ENCODE results near the gene GALNT2.

The GALNT2 gene

DNA sequence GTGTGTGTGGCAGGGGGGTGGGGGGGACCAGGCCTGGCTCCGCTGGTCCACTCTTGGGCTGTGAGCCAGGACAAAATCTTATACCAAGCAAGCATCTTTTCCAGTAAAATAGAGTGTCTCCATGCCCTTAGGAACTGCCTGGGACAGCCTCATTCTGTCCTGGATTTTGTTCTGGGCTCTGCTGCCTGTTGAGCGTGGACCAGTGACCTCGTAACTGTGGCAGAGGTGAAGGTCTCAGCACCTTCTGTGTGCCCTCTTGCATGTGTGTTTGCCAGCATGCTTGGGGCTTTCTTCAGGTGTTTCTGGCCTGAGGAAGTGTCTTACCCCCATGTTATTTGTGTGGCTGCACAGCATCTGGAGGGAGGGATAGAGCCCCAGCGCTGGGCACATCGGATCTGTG lies 45.7 kb downstream of the GALNT2 start:
- DNase-seq (ENCODE audit: low read depth): no peak

DNA sequence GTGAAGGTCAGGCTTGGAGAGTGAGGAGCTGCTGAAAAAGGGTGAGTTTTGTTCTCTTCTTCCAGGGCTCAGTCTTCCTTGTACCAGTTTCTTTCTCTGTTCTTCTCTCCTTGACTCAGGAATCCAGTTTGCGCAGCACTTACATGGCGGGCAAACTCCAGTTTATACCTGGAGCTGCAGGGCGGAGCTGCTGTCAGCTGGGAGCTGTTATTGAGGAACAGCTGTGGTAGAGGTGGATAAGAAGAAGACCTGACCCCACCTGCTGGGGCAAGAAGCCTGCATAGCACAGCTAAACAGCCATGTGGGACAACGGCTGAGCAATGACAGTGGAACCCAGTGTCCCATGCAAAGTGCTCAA lies 46.2 kb downstream of the GALNT2 start:
- DNase-seq (ENCODE audit: low read depth): no peak

DNA sequence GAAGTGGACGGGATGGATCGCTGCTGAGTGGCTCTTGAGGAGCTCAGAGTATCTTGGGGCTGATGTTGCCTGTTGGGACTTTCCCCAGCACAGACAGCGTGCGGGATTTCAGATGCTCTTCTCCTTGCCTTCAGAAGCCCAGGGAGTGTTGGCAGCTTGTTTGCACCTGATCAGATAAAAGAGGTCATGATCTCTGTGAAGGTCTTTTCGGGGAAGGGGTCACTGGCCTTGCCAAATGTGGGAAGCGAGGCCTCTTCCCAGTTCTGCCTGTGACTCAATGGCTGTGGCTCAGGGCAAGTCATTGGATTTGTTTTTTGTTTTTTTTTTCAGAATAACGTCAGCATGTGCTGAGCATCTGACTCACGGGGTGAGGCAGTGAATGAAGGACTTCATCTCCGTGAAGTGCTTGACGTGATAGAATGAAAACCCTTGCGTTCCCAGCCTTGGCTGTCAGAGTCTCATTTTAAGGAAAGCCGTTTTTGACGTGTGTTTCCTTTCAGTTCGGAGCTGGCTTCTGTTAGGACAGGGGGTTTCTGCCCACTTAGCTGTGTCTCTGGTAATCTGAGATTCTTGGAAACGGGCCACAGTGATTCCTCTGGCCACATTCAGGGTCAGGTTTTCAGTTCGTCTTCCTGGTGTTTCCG lies 46.7 kb downstream of the GALNT2 start:
- no peak for DNase-seq (ENCODE audit: low read depth)

DNA sequence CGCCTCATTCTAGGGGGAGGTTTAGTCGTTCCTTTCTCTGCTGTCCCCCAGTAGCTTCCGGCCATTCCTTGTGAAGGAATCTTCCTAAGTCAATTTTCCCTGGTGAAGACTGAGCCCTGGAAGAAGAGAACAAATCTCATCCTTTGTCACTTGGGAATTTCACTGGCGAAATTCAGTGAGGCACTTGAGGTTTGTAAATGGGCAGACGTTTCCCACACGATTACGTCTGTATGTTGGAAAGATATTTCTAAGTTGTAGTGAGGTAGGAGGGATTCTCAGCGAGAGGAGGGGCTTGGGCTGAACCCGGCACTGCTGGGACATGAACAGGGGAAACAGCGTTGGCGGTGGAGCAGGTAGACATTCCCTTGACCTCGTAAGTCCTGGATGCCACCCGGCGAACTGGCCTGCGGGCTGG lies 47.2 kb downstream of the GALNT2 start:
- no peak for DNase-seq (ENCODE audit: low read depth)

DNA sequence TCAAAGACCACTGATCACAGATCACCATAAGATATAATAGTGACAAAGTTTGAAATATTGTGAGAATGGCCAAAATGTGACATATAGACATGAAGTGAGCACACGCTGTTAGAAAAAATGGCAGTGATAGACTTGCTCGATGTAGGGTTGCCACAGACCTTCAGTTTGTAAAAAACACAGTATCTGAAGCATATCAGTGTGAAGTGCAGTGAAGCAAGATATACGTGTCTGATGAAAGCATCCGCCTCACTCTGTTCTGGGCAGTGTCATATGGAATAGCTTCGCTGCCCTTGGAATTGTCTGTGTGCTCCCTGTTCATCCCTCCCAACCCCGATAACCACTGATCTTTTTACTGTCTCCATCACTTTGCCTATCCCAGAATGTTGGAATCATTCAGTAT lies 50.7 kb downstream of the GALNT2 start:
- DNase-seq (ENCODE audit: low read depth): no peak

DNA sequence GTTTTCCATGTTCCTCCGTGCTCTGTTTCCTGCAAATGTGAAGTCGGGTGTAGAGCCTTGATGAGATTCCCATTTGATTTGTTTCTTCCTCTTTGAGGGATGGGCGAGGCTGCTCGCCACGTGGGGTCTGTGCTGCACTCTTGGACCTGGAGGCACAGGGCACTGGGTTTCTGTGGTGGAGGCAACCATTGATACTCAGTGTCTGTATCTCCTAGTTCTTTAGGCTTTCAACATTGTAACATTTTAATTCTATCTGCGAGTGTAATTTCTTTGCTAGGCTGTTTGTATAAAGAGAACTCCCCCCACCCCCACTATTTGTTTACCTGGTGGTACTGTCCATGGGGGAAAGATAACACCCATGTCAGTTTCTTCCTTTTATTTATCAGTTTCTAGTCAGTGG lies 52.3 kb downstream of the GALNT2 start:
- no peak for DNase-seq (ENCODE audit: low read depth)

DNA sequence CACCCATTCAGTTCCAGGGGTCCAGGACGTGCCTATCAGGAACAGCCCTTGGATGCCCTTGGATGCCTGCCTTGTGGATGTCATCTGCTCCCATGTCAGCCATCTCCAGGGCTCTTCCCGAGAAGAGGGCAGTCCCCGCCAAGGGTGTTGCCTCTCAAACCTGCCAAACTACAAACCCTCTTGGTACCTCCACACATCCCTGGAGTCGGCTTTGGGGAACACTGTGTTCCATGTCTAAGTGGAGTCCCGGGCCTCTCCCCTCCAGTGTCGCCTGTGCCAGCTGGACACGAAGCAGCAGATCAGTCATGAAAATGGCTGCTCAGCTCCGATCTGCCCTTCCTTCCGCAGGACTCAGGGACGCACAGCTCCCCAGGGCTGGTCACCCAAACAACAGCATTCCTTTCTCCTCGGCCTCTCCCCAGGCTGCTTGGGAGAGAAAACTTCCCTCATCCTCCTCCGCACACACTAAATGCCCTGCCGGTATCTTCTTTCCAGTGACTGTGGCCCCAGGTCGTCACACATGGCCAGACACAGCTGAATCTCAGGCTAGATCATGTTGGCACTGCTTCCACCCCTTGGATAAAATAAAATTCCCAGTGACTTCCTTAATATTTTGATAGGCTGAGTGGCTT lies 53.4 kb downstream of the GALNT2 start:
- no peak for DNase-seq (ENCODE audit: low read depth)

DNA sequence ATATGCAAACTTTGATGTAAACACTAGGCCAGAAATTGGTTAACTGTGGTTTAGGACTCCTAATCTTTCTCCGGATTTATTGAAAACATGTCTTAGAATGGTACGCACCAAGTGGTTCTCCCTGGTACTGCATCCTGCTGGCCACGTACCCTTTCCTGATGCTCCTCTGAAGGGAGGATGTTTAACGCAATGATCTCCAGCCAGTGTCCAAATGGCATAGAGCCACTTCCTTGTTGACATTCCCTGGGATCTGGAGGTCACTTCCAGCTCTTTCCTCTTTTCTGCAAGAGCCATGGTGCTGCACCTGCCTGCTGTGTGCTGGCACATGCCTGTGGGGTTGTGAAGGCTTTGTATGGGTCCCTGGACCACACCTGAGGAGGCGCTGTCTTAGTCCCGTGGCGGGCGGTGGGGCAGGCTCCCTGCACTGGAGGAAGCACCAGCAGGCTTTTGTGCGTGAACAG lies 53.9 kb downstream of the GALNT2 start:
- DNase-seq (ENCODE audit: low read depth): no peak

DNA sequence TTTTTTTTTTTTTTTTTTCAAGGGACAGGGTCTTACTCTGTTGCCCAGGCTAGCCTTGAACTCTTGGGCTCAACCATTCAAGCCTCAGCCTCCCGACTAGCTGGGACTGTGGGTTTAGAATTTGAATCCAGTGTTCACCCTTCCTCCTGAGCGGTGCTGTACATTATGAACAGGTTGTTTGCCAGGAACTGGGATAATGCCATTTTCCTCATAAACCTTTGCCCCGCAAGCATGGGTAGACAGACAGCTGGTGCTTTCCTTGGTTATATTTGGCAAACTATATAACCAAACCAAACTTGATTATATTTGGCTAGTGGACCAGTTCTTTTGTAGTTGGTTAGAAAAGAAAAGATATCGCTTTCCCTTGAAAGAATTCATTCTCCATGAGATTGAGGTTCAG lies 54.9 kb downstream of the GALNT2 start:
- DNase-seq (ENCODE audit: low read depth): no peak

DNA sequence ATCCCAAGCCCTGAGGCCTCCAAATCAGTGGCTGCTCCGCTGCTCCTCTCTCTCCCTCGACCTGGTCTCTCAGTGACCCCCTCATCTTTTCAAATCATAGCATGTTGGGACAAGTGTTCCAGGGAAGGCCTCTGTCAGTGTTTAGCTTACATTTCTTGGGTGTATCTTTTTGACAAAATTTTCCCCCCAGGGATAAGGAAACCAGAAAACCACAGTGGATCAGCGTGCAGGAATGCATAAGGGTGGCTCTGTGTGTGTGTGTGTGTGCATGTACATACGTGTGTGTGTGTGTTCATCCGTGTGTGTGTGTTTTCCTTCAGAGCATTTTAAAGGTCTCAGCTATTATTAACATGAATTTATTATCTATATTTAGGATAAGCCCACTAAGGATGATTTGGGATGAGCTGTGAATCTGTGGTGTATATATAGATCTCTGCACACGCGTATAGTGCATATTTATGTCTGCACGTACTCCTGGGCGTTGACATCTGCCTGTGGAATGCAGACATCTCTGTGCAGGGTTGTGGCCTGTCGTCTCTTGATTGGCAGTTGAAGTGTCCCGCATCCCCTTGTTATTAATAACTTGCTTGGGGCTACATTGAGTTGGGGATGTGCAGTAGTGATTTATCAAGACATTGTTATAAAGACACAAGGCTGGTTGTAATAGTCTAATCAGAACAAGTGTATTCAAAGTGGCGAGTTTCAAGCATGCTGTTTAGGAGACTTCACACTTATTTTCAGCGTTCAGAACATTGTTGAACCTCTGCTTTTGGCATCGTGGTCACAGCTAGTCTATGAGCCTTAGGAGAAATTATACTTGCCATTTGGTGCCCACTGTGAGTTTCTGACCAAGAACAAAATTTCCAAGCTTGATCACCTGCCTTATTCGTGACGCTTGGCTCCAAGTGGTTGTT lies 55.6 kb downstream of the GALNT2 start:
- no peak for DNase-seq (ENCODE audit: low read depth)

DNA sequence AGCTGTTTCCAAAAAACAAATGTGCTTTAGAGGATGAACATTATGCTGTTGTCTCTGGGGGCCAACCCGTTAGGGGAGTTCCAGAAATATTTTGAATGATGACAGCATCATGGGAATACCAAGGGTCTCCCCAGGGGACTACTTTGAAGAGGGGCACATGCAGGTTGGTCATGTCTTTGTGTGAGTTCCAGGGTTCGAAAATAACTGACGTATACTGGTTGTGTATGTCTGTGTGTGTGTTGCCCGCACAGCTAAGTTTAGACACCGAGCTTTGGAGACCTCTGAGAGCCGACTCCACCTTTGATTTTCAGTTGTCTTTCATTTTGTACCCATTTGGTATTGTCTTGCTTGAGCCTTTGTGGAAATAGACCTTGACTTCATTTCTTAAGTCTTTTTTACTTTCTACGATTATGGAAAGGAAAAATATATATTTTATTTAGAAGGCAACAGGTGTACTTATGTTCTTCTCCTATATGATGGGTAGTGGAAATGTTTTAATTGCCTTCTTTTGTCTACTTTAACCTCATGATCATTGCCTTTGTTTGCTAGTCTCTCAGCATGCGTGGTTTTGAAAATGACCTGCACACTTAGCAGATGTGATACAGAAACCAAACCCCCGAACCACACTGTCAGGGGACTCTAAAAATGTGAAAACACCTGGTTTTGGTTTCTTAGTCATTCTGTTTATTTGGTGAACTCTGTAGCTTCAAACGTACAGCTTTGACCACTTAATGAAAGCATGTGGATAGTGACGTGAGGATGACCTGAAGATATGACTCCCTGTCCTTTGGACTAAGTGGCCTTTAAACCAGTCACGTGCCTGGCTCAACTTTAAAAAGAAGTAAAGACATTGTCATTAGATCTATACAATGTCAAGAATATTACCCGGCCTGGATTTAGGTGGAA lies 56.5 kb downstream of the GALNT2 start:
- DNase-seq (ENCODE audit: low read depth): no peak

DNA sequence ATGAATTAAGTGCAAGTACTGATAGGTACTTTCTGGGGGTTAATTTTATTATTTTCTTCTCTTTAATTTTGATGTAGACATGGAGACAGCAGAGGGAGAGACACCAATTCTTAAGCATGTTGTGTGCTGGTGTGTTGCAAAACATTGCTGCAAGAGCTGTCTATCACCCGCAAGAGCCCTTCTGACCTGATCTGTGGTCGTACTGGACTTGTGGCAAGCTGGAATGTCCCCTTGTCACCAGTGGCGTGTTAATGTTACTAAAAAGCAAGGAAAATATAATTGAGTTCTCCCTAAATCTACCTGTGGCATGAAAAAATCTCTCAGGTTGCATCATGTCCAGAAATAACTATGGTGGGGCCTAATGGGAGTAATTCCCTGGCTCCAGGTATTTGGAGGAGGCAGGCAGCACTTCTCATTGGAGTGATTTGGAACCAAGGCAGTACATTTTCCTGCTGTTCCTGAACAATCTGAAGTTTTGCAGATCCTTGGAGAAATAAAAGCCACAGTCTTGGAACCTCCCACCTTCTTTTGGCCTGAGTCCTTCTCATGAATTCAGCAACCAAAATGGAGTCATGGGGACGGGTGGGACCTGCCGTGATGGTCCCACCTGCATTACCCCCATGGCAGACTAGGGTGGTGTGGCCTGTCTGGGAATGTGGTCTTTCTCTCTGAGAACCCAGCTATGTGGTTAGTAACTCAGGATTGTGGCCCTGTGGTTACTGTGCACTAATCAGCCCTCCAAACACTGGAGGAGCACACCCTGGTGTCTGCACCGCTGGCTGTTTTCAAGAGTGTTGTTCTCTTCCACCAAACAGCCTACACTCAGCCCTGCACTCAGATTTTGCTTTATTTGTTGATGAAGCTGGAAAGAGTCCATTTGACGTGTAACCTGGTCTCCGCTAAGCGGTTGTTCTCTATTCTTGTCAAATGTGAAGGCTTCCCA lies 57.4 kb downstream of the GALNT2 start:
- no peak for DNase-seq (ENCODE audit: low read depth)

DNA sequence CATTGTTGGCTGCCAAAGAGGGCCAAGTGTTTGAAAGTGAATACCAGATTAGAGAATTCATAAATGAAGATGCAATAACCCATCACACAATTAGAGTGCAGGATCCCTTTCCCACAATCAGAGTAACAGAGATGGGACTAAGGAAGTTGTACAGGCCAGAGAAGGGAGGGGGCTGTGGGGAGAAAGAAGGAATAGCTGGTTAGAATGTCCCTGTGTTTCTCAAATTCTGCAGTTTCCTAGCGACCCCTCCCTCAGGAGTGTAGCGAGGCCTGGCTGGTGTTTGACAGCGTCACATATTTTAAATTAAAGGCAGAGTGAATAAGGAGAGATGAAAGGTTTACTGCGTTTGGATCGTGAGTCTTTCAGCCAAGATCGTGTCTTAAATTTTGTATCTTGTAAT lies 58.1 kb downstream of the GALNT2 start:
- no peak for DNase-seq (ENCODE audit: low read depth)

DNA sequence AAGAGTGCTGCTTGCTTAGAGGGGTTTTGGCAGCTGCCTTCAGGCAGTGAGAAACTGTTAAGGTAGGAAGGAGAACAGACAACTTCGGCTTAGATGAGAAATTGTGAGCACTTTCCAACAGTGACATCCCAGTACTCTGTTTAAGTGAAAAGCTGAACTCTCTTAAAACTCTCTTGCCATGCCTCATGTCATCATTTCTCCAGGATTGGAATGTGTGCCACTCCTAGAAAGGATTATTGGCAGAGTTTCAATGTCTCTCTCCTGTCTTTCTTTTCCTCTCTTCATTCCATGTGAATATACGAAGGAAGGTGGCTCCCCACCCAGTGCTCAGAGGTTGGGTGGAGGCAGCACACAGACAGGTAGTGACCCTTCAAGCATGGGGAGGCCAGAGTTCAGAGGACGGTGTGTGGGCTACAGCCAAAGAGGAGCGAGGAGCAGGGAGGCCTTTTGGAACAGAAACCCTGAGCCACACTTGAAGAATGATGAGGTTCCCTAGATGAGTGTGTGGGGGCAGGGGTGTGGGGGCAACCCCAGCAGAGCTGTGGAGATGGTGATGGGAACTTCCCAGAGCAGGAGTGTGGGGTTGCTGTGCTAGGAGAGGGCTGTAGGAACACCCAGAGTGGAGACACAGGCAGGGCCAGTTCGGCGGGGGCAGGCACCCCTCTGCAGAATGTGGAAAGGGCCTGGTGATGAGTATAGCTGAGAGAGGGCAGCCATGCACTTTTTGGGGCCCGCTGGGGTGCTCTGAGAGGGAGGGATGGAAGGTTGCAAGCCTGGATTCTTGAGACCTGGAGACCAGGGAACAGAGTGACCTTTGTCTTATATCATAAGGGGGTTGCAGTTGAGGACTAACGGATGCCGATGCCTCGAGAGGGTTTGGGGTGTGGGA lies 58.8 kb downstream of the GALNT2 start:
- DNase-seq (ENCODE audit: low read depth): no peak

DNA sequence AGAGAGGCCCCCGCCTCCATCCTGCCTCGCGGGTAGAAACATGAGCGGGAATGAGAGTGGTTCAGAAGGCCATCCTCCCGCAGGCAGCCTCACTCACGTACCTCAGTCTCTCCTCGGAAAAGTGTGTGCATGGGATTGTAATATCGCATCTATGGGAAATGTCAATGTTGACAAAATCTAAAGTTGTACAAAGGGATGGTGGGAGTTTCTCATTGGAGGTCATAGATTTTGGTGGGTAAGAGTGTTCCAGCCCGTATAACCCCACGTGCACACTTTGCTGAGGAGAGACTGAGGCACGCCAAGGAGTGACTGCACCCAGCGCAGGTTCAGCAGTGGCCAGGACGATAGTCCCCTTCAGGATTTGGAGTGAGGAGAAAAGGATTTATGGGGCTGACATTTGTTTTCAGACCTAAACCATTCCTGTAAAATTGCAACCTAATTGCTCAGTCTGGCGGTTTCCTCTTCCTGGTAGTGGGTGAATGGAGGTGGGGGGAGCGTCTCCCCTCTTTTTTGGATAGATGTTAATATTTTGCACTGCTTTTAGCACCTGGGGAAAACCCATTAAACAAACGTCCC lies 59.6 kb downstream of the GALNT2 start:
- no peak for DNase-seq (ENCODE audit: low read depth)

DNA sequence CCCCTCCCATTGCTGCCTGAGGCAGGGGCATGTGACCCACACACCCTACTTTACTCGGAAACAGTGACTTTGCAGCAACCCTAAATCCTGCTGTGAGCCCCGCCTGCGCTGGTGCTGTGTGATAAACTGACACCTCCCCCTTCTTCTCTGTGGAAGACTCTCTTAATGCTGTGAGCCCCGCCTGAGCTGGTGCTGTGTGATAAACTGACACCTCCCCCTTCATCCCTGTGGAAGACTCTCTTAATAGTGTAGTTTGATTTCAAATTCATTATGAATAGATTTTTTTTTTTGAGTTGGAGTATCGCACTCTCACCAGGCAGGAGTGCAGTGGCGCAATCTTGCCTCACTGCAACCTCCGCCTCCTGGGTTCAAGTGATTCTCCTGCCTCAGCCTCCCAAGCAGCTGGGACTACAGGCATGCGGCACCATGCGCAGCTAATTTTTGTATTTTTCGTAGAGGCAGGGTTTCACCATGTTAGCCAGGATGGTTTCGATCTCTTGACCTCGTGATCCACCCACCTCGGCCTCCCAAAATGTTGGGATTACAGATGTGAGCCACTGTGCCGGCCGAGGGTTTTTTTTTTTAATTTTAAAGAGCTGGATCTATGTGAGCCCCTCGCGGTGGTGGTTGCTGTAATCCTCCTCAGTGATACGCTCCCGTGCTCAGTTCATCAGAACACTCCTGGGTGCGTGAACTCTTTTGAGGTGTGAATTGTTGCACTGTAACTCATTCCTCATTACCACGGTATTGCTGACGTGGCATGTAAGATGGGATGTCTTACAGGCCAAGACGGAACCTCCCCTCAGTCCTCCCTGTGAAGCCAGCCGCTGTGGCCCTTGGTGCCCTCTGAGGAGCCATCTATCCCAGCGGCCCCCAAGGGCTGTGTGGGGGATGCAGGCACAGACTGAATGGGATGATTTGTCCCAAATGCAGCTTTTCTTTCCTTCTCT lies 60.3 kb downstream of the GALNT2 start:
- DNase-seq (ENCODE audit: low read depth): no peak

DNA sequence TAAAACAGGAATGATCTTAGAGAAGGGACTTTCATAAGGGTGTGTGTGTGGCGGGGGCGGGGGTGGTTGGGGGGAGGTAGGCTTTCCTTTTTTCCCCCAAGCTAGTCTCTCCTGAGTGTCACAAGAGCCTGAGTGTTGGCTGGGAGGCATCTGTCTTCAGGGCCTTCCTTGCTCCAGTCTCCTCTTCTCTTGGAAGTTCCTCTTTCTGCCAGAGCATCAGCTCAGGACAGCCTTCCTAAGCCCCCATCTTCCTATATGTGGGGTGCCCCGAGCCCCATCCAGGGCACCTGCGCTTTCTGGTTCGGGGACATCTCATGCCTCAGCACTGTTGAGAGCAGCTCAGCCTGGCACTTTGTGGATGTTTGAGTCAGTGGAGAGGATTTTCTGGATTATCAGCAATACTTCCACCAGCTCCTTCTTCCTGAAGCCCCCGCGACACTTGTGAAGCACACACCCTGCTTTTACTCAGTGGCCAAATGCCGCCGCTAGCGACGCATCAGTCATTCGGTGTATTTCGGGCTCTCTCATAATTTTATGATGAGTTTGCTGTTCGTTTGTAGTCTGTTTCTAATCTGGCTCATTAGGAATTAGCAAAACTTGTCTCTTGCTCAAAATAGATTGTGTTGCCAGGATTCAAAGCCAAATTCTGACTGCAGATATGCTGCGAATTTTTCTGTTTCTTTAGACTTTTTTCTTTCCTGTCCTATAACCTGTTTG lies 61.7 kb downstream of the GALNT2 start:
- no peak for DNase-seq (ENCODE audit: low read depth)

DNA sequence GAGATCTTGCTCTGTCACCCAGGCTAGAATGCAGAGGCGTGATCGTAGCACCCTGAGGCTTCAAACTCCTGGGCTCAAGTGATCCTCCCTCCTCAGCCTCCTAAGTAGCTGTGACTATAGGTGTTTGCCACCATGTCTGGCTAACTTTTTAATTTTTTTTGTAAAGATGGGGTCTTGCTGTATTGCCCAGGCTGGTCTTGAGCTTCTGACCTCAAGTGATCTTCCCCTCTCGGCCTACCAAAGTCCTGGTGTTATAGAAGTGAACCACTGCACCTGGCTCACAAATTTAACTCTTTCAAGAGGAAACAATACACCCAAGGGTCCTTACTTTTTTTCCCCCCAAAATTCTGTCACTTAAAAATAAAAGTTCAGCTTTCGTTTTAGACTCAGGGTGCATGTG lies 62.3 kb downstream of the GALNT2 start:
- DNase-seq (ENCODE audit: low read depth): no peak

All from T follicular helper cell (primary cell).